Measurements from ENCODE around the gene CGAS. TPM values are rescaled to one million over a fixed set of nuclear protein-coding genes. Genes with fewer than 3 reads are reported as not detected.

The CGAS gene
- total RNA-seq, 4 donors from 2014 or later = 3.4 to 8.3 (median 4.3) TPM

DNA sequence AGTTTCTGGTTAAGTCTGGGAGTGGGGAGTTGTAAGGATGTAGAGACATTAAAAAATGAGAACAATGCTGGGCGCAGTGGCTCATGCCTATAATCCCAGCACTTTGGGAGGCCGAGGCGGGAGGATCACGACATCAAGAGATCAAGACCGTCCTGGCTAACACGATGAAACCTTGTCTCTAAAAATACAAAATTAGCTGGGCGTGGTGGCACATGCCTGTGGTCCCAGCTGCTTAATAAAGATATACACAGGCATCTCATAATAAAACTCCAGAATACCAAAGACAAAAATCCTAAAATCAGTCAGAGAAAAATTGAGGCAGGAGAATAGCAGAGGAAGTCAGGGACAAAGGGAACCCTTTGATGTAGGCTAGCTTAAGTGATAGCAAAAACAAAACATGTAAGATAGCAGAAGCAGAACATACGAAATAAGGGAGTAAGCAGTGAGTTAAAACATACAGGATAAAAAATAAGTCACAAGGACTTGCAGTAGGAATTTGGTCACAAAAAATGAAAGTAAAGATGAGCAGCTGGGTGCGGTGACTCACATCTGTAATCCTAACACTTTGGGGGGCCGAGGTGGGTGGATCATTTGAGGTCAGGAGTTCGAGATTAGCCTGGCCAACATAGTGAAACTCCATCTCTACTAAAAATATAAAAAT lies 33.9 kb downstream of the CGAS start:
- Histone ChIP-seq H3K4me1 (no peaks in the 10 kb centered on the region), H3K27me3 (no peaks in the 10 kb centered on the region), H3K9me3 (no peaks in the 10 kb centered on the region), H3K36me3 (no peaks in the 10 kb centered on the region), H3K27ac (no peak overlapping the region), H3K4me3 (no peak overlapping the region)
- TF ChIP-seq POLR2A (IDR thresholded peaks at IDR 0.05) = no peak
- TF ChIP-seq, protein P1, sequence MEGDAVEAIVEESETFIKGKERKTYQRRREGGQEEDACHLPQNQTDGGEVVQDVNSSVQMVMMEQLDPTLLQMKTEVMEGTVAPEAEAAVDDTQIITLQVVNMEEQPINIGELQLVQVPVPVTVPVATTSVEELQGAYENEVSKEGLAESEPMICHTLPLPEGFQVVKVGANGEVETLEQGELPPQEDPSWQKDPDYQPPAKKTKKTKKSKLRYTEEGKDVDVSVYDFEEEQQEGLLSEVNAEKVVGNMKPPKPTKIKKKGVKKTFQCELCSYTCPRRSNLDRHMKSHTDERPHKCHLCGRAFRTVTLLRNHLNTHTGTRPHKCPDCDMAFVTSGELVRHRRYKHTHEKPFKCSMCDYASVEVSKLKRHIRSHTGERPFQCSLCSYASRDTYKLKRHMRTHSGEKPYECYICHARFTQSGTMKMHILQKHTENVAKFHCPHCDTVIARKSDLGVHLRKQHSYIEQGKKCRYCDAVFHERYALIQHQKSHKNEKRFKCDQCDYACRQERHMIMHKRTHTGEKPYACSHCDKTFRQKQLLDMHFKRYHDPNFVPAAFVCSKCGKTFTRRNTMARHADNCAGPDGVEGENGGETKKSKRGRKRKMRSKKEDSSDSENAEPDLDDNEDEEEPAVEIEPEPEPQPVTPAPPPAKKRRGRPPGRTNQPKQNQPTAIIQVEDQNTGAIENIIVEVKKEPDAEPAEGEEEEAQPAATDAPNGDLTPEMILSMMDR (IDR thresholded peaks at IDR 0.05) = no peak
- no peak for DNase-seq

- no peaks in the 10 kb centered on the region for H3K27me3 ChIP-seq
- no peaks in the 10 kb centered on the region for H3K4me1 ChIP-seq
- H3K27ac ChIP-seq = no peak overlapping the region
- no peaks in the 10 kb centered on the region for H3K36me3 ChIP-seq
- TF ChIP-seq, protein P1 (IDR thresholded peaks at IDR 0.05) = no peak
- no peak for TF ChIP-seq POLR2A (IDR thresholded peaks at IDR 0.05)
- DNase-seq = no peak
- no peaks in the 10 kb centered on the region for H3K9me3 ChIP-seq
- H3K4me3 ChIP-seq = no peak overlapping the region
Observed at GRCh38 chr6:73413102-73413501, 39.0 kb downstream of the CGAS start.

DNA sequence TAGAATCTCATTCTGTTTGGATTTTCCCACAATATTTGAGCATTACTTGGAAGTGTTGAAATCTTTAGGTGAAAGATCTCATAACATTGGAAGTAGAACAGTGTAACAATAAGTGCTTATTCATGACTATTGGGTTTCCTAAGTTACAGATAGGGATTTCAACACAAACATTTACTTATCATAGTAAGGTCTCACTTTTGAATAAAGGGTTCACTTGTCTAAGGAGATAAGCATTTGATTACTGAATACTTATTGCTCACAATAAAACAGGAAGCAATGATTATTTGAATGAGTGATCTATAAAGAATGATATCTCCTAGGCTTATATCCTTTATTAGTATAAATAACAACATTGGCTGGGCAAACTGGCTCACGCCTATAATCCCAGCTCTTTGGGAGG lies 42.7 kb downstream of the CGAS start:
- TF ChIP-seq, protein P1 (IDR thresholded peaks at IDR 0.05) = no peak
- no peak for TF ChIP-seq POLR2A (IDR thresholded peaks at IDR 0.05)
- no peaks in the 10 kb centered on the region for H3K4me1 ChIP-seq
- no peak overlapping the region for H3K27ac ChIP-seq
- H3K4me3 ChIP-seq = no peak overlapping the region
- H3K9me3 ChIP-seq = no peaks in the 10 kb centered on the region
- no peaks in the 10 kb centered on the region for H3K36me3 ChIP-seq
- H3K27me3 ChIP-seq = no peaks in the 10 kb centered on the region
- no peak for DNase-seq

DNA sequence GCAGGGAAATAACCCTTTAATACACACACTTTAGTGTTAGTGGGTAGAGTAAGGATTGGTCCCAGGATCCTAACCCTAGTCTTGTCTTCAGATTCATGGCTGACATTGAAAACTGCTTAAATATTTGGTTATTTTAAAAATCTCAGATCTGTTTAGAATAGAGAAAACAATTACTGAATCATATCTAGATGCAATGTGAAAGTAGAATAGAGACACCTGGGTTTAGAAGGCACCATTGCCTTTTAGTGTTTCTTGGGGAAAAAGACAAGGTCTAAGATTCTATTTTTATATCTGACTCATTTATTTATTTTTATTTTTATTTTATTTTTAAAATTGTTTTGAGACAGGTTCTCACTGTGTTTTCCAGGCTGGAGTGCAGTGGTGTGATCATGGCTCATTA lies 51.4 kb downstream of the CGAS start:
- no peaks in the 10 kb centered on the region for H3K27me3 ChIP-seq
- no peaks in the 10 kb centered on the region for H3K4me1 ChIP-seq
- H3K4me3 ChIP-seq = no peak overlapping the region
- H3K9me3 ChIP-seq = no peaks in the 10 kb centered on the region
- no peak for DNase-seq
- no peak overlapping the region for H3K27ac ChIP-seq
- no peak for TF ChIP-seq POLR2A (IDR thresholded peaks at IDR 0.05)
- TF ChIP-seq, protein P1 (IDR thresholded peaks at IDR 0.05) = no peak
- no peaks in the 10 kb centered on the region for H3K36me3 ChIP-seq

- TF ChIP-seq, protein P1 (IDR thresholded peaks at IDR 0.05) = no peak
- no peak for TF ChIP-seq POLR2A (IDR thresholded peaks at IDR 0.05)
- H3K27ac ChIP-seq = no peak overlapping the region
- no peaks in the 10 kb centered on the region for H3K27me3 ChIP-seq
- H3K36me3 ChIP-seq = no peaks in the 10 kb centered on the region
- no peaks in the 10 kb centered on the region for H3K4me1 ChIP-seq
- H3K4me3 ChIP-seq = no peak overlapping the region
- H3K9me3 ChIP-seq = no peaks in the 10 kb centered on the region
- no peak for DNase-seq
Observed at GRCh38 chr6:73395875-73396274, 56.2 kb downstream of the CGAS start.
